HG03097 (cell line): ENCODE data around the gene HTN1.
"Not testable (repeated sequence)": the region's sequence is repeated elsewhere in the genome, so short reads cannot be mapped to it uniquely, and the experiment has no call there.

Experiments
- ATAC-seq: cut with Tn5 transposase; IDR thresholded peaks from one replicate; pipeline ENCODE4 v1.9.1; 2021; ENCODE audit not compliant: unreplicated experiment, low FRiP score

The HTN1 gene

DNA sequence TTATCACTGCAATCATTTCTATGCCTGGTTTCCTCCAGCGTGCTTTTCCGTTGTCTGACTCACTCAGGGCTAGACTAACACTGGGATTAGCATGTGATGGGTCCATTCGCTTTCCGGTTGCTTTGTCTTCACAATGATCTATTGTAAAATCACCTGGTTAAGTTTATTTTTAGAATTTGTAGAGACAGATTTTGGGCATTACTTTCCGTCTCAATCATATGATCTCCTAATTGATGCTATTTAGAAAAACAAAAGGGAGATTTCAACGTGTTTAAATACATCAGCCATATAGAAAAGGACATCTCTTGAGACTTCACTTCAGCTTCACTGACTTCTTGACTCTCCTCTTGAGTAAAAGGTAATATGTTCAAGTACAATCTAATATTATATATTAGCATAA, at the start of gene HTN1:
HTN1 (plus strand) TSS at position 301 of the 400 bp plus-strand sequence. CDS start 2,639 bp downstream, outside the sequence.
- ATAC-seq = not testable (repeated sequence)

DNA sequence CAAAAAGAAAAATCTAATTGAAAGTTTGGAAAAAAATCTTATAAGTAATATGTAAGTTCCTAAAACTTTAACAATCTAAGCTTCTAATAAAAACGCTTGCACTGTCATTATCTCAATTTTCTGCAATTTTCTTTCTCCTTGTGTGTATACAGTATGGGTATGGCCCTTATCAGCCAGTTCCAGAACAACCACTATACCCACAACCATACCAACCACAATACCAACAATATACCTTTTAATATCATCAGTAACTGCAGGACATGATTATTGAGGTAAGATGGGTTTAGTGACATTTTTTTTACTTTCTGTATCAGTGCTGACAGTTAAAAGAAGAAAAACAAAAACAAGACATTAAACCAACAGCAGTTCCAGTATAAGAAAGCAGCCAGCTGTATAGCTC, 49.5 kb upstream of the HTN1 start:
- ATAC-seq = no peak

DNA sequence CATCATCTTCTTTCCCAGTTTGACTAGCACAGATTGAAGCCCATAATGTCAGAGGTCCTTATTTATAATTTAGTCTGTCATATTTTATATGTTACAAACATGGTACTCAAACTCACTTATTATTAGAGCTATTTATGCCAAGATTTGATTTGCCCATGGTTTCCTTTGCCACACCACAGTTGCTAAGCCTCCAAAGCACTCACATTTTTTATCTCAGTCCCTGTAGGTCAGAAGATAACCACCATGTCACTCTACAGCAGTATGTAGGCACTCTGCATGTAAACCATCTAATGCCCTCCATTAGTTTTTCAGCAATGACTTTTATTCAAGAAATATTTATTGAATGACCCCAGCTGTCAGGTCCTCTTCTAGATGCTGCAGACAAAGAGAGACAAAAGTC, 47.7 kb upstream of the HTN1 start:
- no peak for ATAC-seq

DNA sequence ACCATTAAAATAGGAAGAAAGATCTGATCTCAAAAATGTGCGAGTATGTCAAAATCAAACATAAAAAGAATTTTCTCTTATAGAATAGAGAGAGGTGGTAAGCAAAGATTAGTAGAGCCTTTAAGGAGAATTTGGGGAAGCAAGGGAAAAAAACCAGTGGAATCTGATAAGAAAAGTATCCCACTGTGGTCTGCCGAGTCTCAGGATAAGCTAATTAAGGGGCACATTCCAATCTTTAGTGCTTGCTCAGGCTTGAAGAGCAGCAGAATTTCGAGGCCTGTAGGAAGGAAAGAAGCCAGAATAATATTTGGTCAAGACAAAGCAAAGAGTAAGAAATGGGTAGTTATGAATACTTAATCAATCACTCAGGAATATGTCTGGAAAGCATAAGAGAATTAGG, 41.5 kb upstream of the HTN1 start:
- ATAC-seq = no peak

DNA sequence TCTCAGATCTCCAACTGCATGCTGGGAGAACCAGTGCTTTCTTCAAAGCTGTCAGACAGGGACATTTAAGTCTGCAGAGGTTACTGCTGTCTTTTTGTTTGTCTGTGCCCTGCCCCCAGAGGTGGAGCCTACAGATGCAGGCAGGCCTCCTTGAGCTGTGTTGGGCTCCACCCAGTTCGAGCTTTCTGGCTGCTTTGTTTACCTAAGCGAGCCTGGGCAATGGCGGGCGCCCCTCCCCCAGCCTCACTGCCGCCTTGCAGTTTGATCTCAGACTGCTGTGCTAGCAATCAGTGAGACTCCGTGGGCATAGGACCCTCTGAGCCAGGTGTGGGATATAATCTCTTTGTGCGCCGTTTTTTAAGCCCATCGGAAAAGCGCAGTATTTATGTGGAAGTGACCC, 31.2 kb upstream of the HTN1 start:
- not testable (repeated sequence) for ATAC-seq

DNA sequence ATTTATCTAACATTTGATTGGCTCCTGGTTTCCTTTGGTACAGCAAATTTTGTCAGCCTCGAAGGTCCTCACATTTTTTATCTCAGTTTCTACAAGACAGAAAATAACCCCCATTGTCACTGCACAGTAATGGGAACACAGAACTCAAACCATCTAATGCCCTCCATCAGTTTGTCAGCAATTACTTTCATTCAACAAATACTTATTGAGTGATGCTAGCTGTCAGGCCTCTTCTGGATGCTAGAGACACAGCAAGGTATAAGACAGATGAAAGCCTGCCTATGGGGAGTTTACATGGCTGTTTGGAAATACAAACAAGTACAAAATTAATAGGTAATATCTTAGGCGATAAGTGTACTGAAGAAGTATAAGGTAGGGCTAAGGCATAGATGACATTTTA, 27.0 kb upstream of the HTN1 start:
- no peak for ATAC-seq

DNA sequence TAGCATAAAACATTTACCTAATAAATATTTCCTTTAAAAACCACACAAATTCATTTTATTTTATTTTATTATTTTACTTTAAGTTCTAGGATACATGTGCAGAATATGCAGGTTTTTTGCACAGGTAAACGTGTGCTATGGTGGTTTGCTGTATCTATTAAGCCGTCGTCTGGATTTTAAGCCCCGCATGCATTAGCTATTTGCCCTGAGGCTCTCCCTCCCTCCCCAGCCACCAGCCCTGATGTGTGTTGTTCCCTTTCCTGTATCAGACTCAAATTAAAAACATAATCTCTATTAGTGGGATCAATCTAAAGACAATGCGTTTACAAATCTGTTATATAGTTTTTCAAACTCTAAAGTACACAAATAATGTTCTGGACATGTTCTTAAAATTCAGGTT, 23.2 kb upstream of the HTN1 start:
- no peak for ATAC-seq

DNA sequence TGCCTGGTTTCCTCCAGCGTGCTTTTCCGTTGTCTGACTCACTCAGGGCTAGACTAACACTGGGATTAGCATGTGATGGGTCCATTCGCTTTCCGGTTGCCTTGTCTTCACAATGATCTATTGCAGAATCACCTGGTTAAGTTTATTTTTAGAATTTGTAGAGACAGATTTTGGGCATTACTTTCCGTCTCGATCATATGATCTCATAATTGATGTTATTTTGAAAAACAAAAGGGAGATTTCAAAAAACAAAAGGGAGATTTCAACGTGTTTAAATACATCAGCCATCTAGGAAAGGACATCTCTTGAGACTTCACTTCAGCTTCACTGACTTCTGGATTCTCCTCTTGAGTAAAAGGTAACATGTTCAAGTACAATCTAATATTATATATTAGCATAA, 22.1 kb upstream of the HTN1 start, which contains the start of gene HTN3:
HTN3 (plus strand) TSS at position 301 of the 400 bp plus-strand sequence. CDS start 2,282 bp downstream, outside the sequence.
- ATAC-seq = not testable (repeated sequence)

DNA sequence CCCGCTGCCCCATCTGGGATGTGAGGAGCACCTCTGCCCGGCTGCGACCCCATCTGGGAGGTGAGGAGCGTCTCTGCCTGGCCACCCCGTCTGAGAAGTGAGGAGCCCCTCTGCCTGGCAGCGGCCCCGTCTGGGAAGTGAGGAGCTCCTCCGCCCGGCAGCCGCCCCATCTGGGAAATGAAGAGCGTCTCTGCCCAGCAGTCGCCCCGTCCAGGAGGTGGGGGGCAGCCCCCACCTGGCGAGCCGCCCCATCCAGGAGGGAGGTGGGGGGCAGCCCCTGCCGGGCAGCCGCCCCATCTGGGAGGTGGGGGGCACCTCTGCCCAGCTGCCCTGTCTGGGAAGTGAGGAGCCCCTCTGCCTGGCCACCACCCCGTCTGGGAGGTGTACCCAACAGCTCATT, 12.7 kb upstream of the HTN1 start:
- not testable (repeated sequence) for ATAC-seq

DNA sequence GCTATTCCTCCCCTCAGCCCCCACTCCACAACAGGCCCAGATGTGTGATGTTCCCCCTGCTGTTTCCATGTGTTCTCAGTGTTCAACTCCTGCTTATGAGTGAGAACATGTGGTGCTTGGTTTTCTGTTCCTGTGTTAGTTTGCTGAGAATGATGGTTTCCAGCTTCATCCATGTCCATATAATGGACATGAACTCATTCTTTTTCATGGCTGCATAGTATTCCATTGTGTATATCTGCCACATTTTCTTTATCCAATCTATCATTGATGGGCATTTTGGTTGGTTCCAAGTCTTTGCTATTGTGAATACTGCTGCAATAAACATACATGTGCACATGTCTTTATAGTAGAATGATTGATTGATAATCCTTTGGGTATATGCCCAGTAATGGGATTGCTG, 10.3 kb upstream of the HTN1 start:
- not testable (repeated sequence) for ATAC-seq

DNA sequence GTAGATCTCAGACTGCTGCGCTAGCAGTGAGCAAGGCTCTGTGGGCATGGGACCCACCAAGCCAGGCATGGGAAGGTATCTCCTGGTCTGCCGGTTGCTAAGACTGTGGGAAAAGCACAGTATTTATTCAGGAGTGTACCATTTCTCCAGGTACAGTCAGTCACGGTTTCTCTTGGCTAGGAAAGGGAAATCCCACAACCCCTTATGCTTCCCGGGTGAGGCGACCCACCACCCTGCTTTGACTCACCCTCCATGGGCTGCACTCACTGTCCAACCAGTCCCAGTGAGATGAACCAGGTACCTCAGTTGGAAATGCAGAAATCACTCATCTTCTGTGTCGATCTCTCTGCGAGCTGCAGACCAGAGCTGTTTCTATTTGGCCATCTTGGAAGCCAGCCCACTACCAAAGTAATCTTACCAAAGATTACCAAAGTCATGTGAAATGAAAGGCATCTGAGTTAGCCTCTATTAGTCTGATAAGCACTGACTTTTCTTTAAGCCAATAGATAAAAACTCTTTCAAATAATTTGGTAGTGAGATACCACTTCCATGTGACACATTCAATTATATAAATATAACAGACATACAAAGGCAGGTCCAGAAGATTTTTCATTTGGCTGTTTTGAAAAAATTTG, 8.5 kb upstream of the HTN1 start:
- ATAC-seq = no peak

DNA sequence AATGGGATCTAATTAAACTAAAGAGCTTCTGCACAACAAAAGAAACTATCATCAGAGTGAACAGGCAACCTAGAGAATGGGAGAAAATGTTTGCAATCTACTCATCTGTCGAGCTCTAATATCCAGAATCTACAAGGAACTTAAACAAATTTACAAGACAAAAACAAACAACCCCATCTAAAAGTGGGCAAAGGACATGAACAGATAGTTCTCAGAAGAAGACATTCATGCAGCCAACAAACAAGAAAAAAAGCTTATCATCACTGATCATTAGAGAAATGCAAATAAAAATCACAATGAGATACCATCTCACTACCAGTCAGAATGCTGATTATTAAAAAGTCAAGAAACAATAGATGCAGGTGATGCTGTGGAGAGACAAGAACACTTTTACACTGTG, 6.3 kb downstream of the HTN1 start:
- ATAC-seq = not testable (repeated sequence)

DNA sequence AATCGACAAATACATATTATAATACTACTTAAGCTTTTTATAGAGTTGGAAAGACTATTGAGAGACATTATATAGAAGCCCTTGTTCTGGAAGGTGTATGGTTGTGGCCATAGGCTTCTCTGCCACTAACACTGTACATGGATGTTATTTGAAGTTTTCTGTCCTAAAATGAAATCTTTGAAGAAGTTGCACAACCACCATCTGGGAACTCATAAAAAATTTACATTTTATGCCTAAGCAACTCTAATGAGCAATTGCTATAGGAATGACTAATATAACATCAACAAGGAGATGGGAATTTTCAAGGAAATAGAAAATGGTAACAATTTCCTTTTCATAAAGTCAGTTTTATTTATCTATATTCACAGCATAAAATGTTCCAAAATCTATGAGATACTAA, 7.4 kb downstream of the HTN1 start:
- no peak for ATAC-seq

DNA sequence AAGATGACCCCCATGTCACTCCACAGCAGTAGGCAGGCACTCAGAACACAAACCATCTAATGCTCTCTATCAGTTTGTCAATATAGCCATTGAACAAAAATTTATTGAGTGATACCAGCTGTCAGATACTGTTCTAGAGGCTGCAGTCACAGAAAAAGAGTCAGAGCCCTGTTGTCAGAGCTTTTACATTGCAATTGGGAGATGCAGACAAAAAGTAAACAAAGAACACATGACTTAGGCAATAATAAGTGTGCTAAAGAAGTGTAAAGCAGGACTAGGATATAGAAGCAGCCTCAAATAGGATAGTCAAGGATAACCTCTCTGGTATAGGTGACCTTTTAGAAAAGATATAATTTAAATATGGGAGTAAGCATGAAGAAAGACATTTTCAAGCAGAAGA, 8.9 kb downstream of the HTN1 start:
- ATAC-seq = no peak

DNA sequence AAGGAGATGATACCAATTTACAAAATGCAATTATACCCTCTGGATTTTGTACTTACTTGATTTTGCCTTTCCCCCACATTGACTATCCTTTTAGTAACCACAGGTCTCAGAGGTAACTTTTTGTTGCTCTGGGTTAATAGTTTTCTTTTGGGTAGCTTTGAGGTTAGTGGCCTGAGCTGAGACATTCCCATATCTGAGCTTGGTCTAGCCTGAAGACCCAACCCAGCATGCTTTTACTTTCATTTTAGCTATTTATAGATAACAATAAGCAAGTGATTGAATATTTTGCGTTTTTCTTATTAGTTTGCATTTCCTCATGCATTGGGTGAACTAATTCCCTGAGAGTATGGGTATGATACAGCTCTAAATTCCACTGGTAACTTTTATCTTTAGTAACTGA, 11.8 kb downstream of the HTN1 start:
- peak; percentile 99 for ATAC-seq

DNA sequence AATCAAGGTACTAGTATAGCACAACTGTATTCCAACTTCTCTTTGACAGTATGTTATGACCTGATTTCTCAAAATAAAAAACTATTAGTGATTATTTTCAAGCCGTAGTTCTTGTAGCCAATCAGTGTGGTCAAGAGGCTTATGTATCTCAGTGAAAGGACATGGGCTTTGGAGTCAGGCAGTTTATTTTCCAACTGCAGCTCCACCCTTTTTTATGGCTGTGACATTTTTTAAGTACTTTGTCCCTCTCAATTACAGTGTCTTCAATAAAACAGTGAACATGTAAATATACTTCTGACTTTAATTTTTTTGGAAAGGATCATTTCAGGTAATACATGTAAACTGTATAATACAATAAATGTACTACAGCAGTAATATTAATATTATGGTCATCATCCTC, 30.0 kb downstream of the HTN1 start:
- no peak for ATAC-seq

DNA sequence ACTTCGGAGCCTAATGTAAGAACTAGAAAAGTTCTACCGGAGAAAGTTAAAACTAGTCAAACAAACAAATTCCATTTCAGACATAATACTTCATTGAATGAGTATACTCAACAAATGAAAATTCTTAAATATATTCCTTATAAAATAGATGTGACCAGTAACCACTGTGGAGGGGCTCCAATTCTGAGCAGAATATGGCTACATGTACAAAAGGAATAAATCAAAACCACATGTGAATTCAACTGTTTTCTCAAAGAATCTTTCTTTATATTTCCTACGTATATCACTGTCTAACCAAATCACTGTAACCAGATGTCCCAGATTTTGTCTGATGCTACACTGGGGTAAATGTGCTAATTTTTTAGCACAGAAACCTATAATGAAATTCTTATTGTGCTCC, 49.0 kb downstream of the HTN1 start:
- no peak for ATAC-seq
